ENCODE measurements around the gene MRPL37.
A peak's percentile ranks its signal among the peaks of the same experiment; 100 is the strongest.

MRPL37 gene

DNA sequence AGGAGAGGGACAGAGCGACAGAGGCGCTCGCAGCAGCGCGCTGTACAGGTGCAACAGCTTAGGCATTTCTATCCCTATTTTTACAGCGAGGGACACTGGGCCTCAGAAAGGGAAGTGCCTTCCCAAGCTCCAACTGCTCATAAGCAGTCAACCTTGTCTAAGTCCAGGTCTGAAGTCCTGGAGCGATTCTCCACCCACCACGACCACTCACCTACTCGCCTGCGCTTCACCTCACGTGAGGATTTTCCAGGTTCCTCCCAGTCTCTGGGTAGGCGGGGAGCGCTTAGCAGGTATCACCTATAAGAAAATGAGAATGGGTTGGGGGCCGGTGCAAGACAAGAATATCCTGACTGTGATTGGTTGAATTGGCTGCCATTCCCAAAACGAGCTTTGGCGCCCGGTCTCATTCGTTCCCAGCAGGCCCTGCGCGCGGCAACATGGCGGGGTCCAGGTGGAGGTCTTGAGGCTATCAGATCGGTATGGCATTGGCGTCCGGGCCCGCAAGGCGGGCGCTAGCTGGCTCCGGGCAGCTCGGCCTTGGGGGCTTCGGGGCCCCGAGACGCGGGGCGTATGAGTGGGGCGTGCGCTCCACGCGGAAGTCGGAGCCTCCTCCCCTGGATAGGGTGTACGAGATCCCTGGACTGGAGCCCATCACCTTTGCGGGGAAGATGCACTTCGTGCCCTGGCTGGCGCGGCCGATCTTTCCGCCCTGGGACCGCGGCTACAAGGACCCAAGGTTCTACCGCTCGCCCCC, at the start of gene MRPL37, which contains the start of gene CYB5RL:
Gene MRPL37 (plus strand): TSS at position 403 of the 754 bp plus-strand sequence. CDS start 77 bp downstream, at position 480.
Gene CYB5RL (minus strand): TSS at position 266 of the 754 bp plus-strand sequence. CDS start 4,414 bp downstream, outside the sequence.
- DNase-seq = peak; percentile 90 to 96

- no peak for DNase-seq
Measured at GRCh38 chr1:54151013-54151412, 49.0 kb upstream of the MRPL37 start.

DNA sequence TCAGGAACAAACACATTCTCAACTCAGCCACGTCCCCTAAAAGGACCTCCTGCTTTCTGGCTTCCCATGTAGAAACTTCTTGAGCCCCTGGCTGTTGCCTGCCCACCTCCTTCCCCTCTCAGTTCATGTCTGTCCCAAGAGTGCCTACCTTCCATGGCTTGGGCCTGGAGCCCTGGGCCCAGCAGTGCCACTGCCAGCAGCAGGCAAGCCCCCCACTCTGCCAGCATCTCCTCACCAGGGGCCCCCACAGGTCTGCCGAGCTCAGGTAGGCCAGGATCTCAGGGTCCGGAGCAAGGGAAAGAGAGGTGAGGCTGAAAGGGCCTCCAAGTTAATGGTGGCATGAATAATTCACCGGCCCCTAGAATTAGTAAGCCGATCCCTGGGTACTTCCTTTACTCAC, 47.3 kb upstream of the MRPL37 start, which contains the start of gene CDCP2:
Gene CDCP2 (minus strand): TSS at position 305 of the 400 bp plus-strand sequence. CDS start 78 bp downstream, at position 227.
- no peak for DNase-seq

DNA sequence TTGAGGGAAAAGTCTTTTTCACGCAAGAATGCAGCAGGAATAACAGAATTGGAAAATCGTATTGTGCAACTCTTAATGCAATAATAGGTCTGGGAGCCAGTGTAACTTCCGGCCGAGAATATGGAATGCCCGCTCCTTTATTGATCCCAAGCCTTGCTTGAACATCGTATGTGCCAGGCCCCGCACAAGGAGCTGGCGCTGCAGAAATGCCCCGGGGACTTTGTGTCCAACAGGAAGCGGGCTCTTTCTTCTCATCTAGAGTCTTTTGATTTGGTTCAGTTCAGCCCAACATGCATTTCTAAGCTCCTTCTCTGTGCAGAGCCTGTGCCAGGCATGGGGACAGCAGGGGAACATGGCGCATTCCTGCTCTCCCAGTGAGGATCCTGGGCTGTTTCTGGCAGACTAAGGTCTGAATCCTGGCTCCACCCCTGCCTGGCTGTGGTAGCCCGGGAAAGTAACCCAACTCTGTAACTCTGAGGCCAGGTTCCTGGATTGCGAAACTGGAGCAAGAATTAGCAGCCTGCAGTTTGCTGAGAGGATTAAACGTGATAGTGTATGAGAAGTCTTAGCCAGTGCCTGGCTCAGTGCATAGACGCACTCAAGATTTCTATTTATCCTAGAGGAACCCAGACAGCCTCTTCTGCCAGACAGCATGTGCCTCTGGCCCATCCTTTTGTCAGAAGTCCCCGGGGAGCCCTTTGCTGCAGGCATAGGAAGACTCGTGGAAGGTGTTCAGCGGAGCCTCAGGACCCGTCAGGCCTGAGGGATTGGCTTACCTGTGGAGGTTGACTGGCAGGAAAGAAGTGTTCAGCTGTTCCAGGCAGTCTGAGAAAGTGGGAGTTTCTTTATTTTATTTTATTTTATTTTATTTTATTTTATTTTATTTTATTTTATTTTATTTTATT, 46.2 kb upstream of the MRPL37 start:
- peak in 1 of 2 donors; percentile 17 for DNase-seq

DNA sequence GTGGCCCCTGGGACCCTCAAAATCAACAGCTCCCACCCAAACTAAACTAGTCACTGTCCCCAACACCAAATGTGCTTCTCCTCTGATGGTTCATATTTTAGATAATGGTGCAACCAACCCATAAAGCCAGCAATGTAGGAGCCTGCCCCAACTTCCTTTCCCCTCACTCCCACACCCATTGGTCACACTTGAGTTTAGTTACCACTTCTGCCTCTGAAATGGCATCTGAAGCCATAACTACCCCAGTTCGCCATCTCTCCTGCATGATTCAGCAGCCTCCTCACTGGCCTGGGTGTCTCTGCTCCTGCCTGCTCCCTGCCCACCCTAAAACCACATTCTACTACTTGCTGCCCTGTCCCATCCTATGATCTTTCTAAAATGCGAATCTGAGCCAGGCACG, 43.8 kb upstream of the MRPL37 start:
- peak; percentile 62 to 86 for DNase-seq

DNA sequence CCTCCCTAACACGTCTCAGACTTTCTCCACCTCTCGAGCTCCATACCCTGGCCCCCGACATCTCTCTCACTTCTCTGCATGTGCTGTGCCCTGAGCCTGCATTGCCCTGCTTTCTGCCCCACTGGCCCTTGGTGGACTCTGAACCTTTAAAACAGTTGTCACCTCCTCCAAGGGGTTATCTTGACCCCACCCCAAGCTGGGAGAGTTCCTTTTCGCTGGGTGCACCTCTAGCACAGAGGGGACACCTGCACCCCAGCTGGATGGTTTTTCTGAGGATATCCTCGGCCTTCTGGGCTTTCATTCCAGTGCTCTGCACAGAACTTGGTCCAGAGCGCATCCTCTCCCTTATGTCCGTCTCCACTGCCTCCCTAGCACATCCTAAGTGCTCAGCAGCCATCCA, 43.0 kb upstream of the MRPL37 start:
- DNase-seq = no peak

GRCh38 chr1:54157401-54157800, 42.6 kb upstream of the MRPL37 start:
- DNase-seq = no peak

- no peak for DNase-seq
Measured at GRCh38 chr1:54158071-54158470, 41.9 kb upstream of the MRPL37 start.

DNA sequence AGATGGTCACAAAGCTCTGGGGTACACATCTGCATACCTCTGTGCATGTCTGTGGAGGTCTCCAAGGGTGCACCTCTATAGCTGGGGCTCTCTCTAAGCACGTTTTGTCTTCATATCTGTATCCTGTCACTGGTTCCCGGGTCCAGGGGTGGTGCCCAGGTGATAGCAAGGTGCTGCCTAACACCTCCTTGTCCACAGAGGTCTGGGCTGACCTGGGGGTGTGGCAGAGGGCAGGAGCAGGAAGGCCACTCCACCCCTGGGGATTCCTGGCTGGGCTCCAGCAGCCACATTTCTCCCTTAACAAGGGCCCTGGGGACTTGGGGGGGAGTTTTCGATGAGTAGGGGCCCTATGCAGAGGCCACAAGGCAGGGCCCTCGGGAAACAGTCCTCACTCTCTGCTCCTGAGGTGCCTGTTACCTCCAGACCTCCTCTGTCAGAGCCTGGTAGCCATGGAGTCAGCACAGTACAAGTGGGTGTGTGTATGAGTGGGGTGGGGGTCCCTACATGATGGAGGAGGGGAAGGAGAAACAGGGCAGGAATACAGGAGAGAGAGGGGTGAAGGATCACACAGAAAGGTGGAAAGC, 40.1 kb upstream of the MRPL37 start:
- no peak for DNase-seq

- DNase-seq = no peak
Measured at GRCh38 chr1:54160351-54160750, 39.6 kb upstream of the MRPL37 start.

DNA sequence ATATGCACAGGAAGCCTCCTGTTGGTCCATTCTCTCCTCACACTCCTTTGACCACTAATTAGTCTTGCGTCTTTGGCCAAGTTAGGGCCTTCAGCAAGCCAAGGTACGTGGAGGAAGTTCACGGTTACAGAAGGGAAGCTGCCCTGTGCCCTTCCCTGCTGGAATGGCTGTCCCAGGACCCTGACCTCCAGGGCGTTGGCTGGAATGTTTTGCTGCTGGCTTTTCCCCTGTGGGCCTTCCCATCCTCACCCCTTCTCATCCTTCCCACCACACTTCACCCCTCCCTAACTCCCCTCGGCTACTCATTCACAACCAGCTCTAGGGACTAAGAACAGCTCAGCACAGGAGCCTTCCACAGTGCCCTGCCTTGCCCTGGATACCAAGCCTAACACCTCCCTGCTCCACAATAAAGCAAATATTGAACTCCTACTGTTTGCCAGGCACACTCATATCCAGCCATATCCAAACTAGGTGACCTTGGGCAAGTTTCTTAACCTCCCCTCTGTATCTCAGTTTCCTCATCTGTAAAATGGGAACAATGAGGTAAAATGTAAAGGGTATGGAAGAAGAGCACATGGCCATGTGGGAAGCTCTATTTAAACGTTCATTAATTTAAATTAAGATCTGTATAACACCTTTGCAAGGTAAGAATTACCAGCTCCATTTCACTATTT, 38.3 kb upstream of the MRPL37 start:
- no peak for DNase-seq

DNA sequence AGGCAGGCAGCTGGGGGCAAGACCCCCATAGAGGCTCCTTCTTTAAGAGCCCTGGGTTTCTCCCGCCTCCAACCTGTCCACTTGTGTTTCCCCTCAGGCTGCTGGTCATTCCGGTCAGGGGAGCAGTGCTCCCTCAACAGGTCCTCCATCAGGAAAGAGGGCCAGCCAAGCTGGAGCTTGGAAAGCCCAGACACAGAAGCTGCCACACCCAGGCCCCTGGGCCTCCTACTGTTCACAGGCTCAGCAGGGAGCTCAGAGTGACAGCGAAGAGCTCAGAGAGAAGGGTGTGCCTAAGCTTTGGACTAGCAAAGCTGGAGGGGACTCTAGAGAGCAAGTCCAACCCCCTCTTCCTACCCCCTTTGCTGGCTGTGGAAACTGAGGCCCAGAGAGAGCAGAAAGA, 36.9 kb upstream of the MRPL37 start:
- DNase-seq = no peak

- DNase-seq = no peak
Measured at GRCh38 chr1:54163573-54163972, 36.4 kb upstream of the MRPL37 start.

DNA sequence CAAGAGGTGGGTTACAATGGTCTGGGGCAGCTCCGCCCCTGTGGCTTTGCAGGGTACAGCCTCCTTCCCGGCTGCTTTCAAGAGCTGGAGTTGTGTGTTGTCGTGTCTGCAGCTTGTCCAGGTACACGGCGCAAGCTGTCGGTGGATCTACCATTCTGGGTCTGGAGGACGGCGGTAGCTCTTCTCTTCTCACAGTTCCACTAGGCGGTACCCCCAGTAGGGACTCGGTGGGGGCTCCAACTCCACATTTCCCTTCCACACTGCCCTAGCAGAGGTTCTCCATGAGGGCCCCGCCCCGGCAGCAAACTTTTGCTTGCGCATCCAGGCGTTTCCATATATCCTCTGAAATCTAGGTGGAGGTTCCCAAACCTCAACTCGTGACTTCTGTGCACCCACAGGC, 34.8 kb upstream of the MRPL37 start:
- no peak for DNase-seq

- peak in 1 of 2 donors; percentile 29 for DNase-seq
Measured at GRCh38 chr1:54166357-54166756, 33.6 kb upstream of the MRPL37 start.

- DNase-seq = no peak
Measured at GRCh38 chr1:54167422-54168139, 32.4 kb upstream of the MRPL37 start.

DNA sequence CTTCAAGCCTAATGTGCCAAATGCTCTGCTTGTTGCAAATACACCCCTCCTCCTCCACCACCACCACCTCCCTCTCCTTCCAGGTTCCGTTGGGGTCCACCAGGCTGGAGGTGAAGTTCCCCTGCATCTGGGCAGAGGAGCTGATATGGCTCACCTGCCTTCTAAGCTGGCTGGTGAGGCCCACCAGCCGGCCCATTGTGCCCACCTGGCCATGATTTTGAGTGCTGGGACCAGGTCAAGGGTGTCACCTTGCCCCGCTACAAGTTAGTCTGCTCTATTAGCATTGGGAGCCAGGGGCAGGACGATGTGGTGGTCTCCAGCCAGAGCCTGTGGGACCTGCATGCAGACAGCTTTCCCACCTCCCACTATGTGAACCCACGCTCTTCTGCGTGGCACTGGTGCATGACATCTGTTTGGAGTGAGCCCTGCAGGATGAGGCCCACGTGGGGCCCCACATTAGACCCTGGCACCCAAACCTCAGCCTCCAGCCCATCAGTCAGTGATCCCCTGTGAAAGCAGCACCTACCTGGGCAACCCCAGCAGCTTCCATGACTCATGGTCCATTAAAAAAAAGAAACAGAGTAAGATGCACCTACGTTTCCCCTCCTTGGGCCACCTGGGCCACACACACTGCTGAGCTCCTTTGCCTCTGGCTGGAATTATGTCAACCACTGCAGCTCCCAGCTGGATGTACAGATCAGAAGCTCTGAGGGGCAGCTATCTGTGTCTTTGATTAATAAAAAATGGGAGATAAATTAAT, 31.6 kb upstream of the MRPL37 start:
- no peak for DNase-seq

DNA sequence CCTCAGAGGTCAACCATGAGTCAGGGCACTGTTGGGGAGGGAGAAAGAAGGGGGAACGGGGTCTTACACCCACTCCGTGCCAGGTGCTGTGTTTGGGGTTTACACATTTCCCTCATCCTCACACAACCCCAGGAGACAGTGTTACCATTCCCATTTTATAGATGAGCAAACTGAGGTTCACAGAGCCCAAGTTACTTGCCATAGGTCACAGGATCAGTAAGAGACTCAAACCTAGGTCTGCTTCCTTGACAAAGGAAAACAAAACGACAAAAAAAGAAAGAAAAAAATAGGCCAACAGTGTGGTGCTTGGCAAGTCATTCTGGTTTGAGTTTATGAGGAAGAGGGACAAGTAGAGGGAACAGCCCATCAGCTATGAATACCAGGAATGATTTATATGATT, 30.9 kb upstream of the MRPL37 start:
- no peak for DNase-seq

GRCh38 chr1:54171016-54171415, 29.0 kb upstream of the MRPL37 start:
- peak; percentile 7 to 73 for DNase-seq

DNA sequence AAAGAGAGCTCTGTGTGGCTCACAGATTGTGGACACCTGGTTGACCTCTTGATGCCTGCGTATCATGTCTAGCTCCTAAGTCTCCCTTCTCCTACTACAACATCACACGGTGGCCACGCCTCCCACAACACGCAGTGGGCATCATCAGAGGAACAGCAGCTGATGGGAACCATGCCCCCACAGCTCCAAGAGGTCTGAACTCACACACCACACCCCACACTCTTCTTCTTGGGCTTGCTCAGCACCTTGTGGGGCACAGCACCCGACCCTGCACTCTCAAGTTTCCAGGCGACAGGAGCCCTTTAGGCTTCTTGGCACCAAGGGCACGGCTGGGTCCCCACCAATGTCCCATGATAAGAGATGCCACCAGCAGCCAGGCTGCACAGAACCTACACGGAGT, 28.4 kb upstream of the MRPL37 start:
- no peak for DNase-seq
